ENCODE data around the gene SOCS4.
A peak's percentile ranks its signal among the peaks of the same experiment; 100 is the strongest.
"Not testable (repeated sequence)": the region's sequence is repeated elsewhere in the genome, so short reads cannot be mapped to it uniquely, and the experiment has no call there.

Gene SOCS4

DNA sequence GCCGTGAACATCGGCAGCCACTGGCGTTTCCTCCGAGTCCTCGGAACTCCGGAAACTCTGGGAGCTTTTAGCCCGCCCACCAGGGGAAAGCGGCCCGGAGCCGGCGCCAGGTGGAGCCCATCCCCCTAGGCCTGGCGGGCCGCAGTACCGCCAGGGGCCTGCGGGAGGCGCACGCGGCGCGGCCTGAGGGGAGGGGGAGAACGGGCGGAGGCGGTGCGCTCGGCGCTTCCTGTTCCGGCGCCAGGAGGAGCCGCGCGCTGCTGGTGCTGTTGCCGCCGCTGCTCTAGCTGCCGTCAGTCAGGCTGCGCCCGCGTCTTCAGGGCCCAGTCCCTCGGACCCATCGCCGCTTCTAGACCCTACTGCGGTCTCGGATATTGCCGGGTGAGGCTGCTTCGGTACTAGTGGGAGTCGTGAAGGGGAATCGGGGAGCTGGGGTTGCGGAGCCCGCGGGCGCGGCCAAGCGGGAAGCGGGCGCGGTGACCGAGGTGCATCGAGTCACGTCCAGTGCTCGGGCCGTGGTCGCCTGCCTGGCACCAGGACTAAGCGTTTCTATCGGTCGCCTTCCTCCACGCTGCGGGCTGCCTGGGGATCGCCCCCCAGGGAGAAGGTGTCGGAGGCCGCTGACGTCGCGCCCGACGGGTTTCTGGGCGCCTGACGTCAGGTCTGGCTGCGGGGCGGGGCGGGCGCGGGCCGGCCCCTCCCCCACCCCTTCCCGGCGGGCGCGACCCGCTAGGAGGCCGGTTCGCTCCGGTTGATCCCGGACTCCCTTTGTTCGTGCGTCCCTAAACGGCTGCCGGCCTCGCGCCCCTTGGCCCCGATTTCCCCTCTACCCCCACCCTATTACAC, 24.6 kb downstream of the SOCS4 start, which contains the start of gene MAPK1IP1L:
TSS of gene MAPK1IP1L (plus strand) at position 225 of the 846 bp plus-strand sequence. CDS start 10,037 bp downstream, outside the sequence.
- peak; percentile 80 to 87 (median 82) for DNase-seq (ENCODE audit: low read depth in 3 of 3)

DNA sequence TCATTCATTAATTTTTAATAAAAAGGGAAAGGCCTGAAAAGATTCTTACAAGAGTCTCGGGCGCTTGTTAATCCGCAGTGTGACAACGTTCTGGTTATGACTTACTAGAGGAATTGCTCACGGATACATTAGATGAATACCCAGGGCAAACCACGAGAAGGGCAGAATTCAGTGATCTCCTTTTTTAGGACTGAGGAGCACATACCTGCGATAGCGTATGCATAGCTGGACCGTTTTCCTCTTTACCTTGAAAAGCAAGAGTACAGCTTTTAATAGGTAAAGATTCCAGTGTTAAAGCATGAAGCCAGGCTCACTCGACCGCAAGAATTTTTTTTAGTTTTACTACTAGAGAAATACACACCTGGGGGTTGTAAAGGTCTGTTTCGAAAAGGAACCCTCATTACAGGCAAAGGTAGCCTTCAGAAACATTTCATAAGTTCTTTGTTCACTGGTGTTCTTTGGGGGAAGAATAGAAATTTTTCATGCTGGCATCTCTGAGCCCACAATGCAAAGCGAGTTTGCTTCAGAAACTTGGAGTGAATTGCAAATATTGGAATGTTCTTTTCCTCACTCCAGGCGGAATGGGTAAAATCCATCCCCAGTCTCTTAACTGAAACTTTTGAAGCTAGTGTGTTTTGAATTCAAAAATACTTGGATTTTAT, 25.4 kb downstream of the SOCS4 start:
- DNase-seq (ENCODE audit: low read depth in 3 of 3): no peak

DNA sequence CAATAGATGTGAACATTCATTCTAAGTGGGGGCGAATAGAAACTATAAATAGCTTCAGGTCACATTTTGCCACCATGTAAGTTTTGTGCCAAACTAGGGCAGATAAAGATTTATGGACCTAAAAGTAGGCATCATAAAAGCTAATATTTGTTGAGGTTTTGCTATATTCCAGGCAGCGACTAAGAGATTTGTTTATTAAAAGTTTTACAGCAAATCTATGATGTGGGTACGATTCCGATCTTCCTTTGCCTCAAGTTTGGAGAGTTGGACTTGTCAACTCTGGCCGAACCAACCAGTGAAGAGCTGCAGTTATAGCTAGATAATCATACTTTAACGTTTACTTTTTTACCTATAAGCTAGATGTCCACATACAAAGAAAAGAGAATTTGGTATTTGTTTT, 26.0 kb downstream of the SOCS4 start:
- DNase-seq (ENCODE audit: low read depth in 3 of 3): no peak

DNA sequence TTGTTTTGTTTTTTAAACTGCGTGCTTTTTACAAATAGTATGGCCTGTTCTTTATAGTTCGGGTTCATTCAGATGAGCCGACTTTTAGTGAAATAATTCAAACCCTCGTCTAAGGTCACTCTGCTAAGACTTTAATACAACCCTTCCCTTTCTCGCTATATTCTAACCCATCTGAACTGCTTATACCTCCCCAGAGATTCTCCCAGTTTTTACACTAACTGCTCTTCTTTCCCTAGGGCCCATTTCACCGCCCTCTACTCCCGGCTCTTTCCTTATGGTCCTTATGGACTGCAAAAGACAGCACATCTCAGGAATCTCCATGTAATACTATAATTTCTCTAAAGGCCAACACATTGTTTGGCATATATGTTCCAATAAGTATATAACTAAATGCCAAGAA, 26.5 kb downstream of the SOCS4 start:
- no peak for DNase-seq (ENCODE audit: low read depth in 3 of 3)

DNA sequence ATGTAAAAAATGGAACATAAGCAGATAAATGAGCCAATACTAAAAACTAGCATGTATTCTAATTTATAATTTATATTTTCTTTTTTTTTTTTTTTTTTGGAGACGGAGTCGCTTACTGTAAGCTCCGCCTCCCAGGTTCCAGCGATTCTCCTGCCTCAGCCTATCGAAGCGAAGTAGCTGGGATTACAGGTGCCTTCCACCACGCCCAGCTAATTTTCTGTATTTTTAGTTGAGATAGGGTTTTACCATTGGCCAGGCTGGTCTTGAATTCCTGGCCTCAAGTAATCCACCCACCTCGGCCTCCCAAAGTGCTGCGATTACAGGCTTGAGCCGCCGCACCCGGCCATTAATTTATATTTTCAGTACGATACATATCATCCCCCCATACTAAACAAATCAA, 27.1 kb downstream of the SOCS4 start:
- DNase-seq (ENCODE audit: low read depth in 3 of 3): no peak

DNA sequence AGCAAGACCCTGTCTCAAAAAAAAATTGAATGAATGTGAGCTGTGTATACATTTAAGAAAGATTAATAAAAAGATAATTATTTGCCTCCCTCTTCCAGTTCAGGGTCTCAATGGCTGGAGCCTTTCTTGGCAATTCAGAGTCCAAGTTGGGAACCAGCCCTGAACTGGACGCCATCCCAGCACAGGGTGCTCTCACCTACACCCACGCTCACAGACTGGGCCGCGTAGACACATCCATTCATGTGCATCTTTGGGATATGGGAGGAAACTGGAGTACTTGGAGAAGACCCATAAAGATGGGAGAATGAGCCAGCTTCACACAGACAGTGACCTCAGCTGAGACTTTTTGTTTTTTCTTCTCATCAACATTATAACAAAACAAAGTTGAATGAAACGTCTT, 30.9 kb downstream of the SOCS4 start:
- DNase-seq (ENCODE audit: low read depth in 3 of 3): no peak

DNA sequence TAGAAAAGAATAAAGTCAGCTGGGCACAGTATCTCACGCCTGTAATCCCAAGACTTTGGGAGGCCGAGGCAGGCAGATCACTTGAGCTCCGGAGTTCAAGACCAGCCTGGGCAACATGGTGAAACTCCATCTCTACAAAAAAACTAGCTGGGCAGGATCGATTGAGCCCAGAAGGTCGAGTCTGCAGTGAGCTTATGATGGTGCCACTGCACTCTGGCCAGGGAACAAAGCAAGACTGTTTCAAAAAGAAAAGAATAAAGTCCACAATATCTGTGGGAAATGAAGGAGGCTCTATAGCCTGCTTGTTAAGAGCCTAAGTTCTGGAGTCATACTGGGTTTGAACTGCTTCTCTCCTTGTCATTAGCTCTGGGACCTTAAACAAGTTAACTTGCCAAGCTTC, 32.3 kb downstream of the SOCS4 start:
- no peak for DNase-seq (ENCODE audit: low read depth in 3 of 3)

DNA sequence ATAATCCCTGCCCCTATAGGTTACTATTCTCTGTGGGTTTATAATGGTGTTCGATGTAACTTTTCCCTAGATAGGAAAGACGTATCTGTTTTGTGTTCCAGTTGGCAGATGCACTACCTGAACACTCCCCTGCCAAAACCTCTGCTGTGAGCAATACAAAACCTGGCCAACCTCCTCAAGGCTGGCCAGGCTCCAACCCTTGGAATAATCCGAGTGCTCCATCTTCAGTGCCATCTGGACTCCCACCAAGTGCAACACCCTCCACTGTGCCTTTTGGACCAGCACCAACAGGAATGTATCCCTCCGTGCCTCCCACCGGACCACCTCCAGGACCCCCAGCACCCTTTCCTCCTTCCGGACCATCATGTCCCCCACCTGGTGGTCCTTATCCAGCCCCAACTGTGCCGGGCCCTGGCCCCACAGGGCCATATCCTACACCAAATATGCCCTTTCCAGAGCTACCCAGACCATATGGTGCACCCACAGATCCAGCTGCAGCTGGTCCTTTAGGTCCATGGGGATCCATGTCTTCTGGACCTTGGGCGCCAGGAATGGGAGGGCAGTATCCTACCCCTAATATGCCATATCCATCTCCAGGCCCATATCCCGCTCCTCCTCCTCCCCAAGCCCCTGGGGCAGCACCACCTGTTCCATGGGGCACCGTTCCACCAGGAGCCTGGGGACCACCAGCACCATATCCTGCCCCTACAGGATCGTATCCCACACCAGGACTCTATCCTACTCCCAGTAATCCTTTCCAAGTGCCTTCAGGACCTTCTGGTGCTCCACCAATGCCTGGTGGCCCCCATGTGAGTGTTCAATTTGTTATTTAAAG, 35.7 kb downstream of the SOCS4 start:
- DNase-seq (ENCODE audit: low read depth in 3 of 3): no peak

DNA sequence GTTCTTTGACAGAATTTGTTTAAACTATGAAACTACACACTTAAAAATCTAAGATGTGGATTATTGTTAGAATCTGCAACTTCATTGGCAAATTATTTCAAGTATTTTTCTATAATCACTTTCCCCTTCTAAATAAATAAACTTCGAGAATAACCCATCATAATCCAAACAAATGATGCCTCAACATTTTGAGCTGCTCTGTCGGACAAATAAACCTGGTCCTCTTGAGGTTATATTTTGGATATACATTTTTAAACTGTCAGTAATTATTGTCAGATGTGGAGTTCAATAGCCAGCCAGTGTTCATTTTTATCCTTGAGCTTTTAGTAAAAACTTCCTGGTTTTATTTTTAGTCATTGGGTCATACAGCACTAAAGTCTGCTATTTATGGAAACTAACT, 37.9 kb downstream of the SOCS4 start:
- not testable (repeated sequence) for DNase-seq (ENCODE audit: low read depth in 3 of 3)

DNA sequence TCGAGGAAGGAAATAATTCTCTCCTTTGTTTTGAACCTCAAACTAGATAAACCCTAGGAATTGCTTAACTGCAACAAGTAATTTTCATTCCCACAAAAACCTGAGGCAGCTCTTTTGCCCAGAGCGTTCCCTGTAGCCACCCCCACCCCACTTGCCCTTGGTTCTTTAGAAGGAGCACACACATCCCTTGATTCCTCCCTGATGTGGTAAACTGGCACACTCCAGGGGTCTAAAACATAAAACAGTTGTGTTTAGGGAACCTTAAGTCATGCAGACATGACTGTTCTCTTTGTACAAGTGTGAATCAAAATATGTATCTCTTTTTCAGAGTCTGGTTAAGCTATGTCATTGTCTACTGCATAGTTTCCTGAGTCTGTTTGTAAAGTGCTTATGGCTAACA, 38.4 kb downstream of the SOCS4 start:
- no peak for DNase-seq (ENCODE audit: low read depth in 3 of 3)

DNA sequence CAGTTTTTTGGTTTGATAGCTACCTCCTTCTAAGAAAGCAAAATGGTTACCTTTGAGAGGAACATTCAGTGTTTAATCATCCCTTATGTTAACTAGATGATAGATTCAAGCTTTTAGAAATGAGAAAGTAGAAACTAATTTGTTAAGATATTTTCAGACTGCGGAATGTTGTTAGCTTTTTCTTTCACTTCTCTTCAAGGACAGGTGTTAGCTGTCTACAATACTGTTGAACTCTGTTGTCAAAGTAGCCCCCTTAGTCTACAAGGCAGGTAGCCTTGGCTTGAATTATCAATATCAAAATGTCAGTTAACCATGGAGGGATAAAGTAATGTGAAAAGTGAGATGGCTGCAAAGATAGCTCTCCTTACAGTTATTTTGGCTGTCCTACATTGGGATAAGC, 39.2 kb downstream of the SOCS4 start:
- no peak for DNase-seq (ENCODE audit: low read depth in 3 of 3)

DNA sequence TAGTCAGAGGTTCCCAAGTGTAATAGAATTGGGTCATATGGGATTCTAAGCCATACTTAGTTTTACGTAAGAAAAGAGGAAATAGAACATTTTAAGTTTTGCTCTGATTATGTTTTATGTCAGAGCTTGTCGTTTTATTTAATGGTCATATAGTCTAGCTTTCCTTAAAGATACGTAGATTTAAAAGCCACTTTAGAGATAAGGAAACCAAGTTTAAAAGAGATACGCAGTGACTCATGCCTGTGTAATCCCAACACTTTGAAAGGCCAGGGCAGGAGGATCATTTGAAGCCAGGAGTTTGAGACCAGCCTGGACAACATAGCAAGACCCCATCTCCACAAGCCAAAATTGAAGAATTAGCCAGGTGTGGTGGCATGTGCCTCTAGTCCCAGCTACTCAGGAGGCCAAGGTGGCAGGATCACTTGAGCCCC, 44.0 kb downstream of the SOCS4 start:
- no peak for DNase-seq (ENCODE audit: low read depth in 3 of 3)

DNA sequence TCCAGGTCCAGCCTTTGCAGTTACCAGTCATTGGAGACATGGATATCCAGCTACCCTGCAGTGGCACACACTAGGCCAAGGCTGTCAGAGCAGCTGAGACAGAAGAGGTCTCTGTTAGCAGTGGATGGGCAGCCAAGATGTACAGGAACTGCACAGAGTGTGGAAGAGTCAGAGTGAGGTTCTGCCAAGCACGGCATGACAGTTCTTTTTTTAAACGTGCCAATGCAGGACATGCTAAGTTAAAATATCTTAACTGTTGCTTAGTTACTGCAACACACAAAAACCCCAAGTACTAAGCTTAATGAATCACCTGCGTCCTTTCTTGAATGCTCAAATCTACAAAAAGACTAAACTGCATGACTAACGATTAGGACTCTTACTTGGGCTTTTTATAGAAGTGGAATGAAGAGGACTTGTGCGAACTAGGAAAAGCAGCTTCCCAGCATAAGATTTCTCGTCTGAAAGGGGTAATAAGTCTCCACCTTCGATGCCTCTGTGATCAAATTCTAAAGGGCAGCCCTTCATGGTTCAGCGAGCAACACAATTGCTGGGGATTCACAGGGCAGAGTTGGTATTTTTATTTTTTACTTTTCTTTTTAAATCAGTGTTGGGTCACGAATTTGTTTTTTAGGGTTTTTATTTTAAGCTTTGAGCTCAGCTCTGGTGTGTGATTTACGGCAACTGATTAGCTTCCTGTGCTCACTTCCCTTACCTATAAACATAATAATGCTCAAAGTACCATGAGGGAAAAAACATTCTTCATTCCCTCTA, 45.0 kb downstream of the SOCS4 start:
- no peak for DNase-seq (ENCODE audit: low read depth in 3 of 3)

DNA sequence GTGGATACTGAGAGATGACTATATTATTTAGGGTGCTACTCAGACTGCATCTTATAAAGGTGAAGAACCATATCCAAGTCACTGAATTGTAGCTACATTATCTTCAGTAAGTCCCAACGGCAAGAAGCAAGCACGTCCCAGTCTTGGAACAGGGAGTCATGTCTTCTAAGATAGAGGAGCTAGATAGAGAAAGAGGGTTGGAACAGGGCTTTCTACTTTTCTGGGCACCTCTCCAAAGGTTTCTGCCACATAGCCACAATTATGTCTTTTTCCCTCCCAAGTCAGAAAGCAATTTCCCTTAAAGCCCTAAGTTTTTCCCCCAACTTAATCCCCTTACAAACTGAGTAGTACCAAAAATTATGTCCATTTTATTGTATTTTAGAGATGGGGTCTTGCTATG, 46.8 kb downstream of the SOCS4 start:
- no peak for DNase-seq (ENCODE audit: low read depth in 3 of 3)

DNA sequence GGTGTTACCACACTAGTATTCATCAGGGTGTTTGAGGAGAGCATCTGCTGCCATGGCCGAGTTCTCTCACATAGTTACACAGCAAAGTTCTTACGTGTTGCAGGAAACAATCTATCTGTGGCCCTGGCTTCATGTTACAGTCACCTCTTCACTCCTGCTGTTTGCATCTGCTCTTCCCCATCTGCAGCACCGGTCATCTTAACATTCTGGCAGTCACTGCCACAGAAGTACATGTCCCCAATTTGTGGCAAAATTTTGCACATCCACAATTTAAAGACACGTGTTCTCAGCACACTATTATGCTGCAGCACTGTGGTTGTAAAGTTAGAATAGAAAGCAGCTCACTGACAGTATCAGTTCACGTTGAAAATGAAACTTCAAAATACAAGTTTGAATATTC, 47.6 kb downstream of the SOCS4 start:
- no peak for DNase-seq (ENCODE audit: low read depth in 3 of 3)

DNA sequence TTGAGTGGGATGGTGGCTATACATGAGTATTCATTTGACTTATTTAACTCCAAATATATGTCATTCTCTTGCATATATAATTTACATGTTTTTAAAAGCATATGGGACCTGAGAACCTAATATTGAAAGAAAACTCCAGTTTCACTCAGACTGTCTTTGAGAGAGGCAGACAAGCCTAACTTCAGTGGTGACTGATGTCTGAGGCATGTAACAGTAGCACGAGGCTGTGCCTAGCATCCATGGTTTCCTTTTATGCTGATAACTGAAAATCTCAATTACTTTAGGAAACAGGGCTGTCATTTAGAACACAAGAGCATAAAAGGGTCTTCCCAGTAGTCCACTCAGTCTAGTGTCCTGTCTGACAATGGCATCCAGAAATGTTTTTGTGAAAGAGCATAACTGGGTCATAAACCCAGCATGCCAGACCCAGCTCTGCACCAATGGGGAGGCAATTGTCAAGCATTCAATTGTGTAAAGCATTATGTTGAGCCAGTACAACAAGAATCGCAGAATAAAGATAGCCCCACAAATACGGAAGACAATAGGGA, 48.7 kb downstream of the SOCS4 start:
- no peak for DNase-seq (ENCODE audit: low read depth in 3 of 3)

DNA sequence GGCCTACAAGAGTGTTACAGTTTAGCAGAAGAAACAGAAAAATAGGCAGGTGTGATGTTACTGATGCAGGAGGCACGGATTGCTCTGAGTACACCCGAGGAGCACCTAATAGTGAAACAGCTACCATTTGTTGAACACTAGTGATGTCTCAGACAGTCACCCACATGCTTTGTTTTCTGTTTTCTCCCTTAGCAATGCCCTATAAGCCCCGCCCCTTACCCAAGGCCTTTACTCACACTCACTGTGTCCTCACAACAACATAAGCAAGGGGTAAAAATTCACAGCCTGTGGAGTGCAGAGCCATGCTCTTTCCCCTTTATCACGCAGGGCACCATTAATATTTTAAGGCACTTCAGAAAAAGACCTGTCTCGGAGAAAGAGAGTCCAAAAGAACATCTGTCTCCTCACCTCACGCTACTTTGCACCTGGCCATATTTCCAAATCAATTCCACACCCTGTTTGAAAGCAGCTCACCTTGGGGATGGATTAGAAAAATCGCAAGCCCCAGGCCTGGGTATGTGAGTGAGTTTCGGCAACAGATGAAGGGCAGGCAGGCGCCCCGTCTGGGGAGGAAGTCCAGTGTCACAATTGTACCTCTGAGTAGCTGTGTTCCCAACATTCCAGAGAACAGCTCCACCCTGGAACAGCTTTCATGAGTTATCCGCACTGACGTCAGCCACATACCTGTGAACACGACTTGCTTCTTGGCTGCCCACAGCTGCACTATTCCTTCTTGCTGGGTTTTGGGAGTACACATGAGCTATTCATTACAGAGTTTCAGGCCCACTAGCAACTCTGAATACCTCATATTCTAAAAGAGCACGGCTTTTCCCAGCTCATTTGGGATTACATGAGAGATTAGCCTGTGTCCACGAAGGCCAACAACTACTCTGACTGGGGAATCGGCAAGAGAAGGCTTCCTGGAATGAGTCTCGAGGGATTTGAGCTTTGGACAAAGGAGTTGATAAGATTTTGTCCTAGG, 50.4 kb downstream of the SOCS4 start:
- no peak for DNase-seq (ENCODE audit: low read depth in 3 of 3)

DNA sequence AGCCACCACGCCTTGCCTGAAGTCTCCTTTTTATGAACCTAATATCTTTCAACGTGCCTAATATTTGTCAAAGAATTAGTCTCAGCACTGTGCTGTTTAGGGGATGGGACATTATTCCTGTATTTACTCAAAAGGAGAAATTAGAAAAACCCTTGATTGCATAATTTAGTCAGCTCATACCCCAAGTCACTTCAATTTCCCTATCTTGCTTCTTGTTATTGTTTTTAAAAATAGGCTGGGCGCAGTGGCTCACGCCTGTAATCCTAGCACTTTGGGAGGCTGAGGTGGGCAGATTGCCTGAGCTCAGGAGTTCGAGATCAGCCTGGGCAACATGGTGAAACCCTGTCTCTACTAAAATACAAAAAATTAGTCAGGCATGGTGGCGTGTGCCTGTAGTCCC, 52.9 kb downstream of the SOCS4 start:
- DNase-seq (ENCODE audit: low read depth in 3 of 3): not testable (repeated sequence)

DNA sequence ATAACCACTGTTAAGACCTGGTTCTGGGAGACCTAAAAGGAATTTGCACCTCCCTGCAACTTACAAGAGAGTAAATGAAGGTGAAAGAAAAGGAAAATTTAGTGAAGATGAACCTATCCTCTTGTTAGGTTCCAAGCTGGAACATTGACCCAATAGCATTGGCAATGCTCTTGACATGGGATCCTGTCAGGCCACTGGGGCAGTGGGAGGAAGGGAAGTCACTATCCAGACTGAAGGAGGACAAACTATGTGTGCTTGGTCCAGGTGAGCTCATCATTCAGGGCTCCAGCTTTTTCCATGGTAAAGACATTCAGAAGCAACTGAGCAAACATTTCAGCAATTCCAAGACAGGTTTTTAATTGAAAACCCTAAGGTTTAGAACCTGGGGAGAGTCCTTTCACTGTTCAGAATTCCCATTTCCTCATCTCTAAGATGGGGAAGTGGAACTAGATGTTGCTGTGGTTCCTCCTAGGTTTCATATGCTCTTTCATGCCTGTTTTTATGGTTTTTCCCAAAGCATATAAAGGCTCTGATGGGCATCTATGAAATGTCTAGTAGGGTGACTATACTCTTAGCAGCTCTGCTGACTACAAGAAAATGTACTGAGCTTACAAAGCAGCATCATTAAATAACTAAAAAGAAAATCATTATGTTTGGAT, 57.5 kb downstream of the SOCS4 start:
- no peak for DNase-seq (ENCODE audit: low read depth in 3 of 3)

Measured in stimulated activated CD4-positive, alpha-beta T cell treated with anti-CD3 and anti-CD28 coated beads, TNF-alpha, amount 100 ng/mL, for 48 hours (primary cell).